K562 (cell line): ENCODE data around the gene AGO1. TPM values are rescaled to one million over a fixed set of nuclear protein-coding genes. Genes with fewer than 3 reads are reported as not detected.

Experiments
- BRF1 ChIP-seq: IDR thresholded peaks from 3 replicates; pipeline ENCODE4 v1.6.1; 2011; ENCODE audit warnings: borderline replicate concordance, mild to moderate bottlenecking; ENCODE audit not compliant: insufficient read length; ENCODE audit errors: extremely low read depth
- CHD7 ChIP-seq: fragments of 200-600 bp; sonication (generic); IDR thresholded peaks from one replicate; pipeline ENCODE4 v1.6.1; 2012; ENCODE audit warnings: mild to moderate bottlenecking, low read depth, low read length, inconsistent platforms
- ETV6 ChIP-seq, 3 experiments: fragments of 150-350 bp in 1 of 3; sonication (generic) in 1 of 3; formaldehyde crosslinking in 1 of 3; IDR thresholded peaks; 2 replicates each; pipeline versions ENCODE4 v1.6.1 to v1.8.0; 2014 to 2022; ENCODE audit warnings: borderline replicate concordance in 2 of 3, low read depth in 2 of 3, antibody characterized with exemption in 1 of 3, low read length in 1 of 3, mild to moderate bottlenecking in 1 of 3, missing genetic modification reagents in 1 of 3
- EWSR1 ChIP-seq: fragments of 450-650 bp; IDR thresholded peaks from 2 replicates; pipeline ENCODE4 v1.6.1; 2018; ENCODE audit warnings: borderline replicate concordance, mild to moderate bottlenecking, low read depth, moderate library complexity; ENCODE audit not compliant: partially characterized antibody
- FOXA3 ChIP-seq, 2 experiments: fragments of 450-650 bp in 1 of 2; sonication (generic) in 1 of 2; formaldehyde crosslinking; IDR thresholded peaks in 1 of 2; conservative IDR thresholded peaks in 1 of 2; 2 replicates each; pipeline versions ENCODE4 v1.4.0 to v1.8.0; 2020 to 2022; ENCODE audit warnings: mild to moderate bottlenecking in 2 of 2, missing genetic modification reagents in 1 of 2
- MAX ChIP-seq: sonication (generic); formaldehyde crosslinking; IDR thresholded peaks from 2 replicates; pipeline ENCODE4 v1.9.0; 2022; ENCODE audit warnings: mild to moderate bottlenecking, missing genetic modification reagents
- MYC ChIP-seq, 2 experiments: fragments of 250-450 bp in 1 of 2; sonication (Bioruptor Pico) in 1 of 2; IDR thresholded peaks; 2 replicates each; pipeline versions ENCODE4 v1.5.1 to v1.6.1; 2012 to 2021; ENCODE audit warnings: low read depth in 2 of 2, borderline replicate concordance in 1 of 2, improper control_type of control experiment in 1 of 2, low read length in 1 of 2, mild to moderate bottlenecking in 1 of 2, moderate library complexity in 1 of 2
- NONO ChIP-seq, 2 experiments: fragments of 200-400 bp in 1 of 2; fragments of 450-650 bp in 1 of 2; formaldehyde crosslinking in 1 of 2; IDR thresholded peaks; 2 replicates each; pipeline ENCODE4 v1.6.1; 2017; ENCODE audit warnings: low read depth in 2 of 2, mild to moderate bottlenecking in 2 of 2, moderate library complexity in 2 of 2, low read length in 1 of 2
- PKNOX1 ChIP-seq: fragments of 450-650 bp; IDR thresholded peaks from 2 replicates; pipeline ENCODE4 v1.6.1; 2016
- ZBTB17 ChIP-seq: fragments of 450-650 bp; formaldehyde crosslinking; IDR thresholded peaks from 2 replicates; pipeline ENCODE4 v1.4.0; 2020; ENCODE audit warnings: mild to moderate bottlenecking
- ZNF146 ChIP-seq: IDR thresholded peaks from one replicate; pipeline ENCODE4 v1.6.1; 2018; ENCODE audit warnings: missing compliant biosample characterization; ENCODE audit not compliant: unreplicated experiment
- ZNF644 ChIP-seq: fragments of 200-800 bp; sonication (Bioruptor generic); IDR thresholded peaks from 2 replicates; pipeline ENCODE4 v1.6.1; 2016; ENCODE audit warnings: low read depth, missing genetic modification characterization, missing compliant biosample characterization
- ZNF699 ChIP-seq: fragments of 250-450 bp; sonication (Bioruptor Pico); IDR thresholded peaks from 2 replicates; pipeline ENCODE4 v1.8.0; 2021; ENCODE audit warnings: mild to moderate bottlenecking, moderate library complexity; ENCODE audit not compliant: insufficient replicate concordance
- ZNF717 ChIP-seq: fragments of 250-450 bp; sonication (Bioruptor Pico); IDR thresholded peaks from 2 replicates; pipeline ENCODE4 v1.5.0; 2021
- polyA plus RNA-seq, 8 experiments: library from polyadenylated mRNA; depleted of rRNA in 4 of 8; stranded (reverse) in 5 of 8; unstranded in 3 of 8; fragments of >200 nt; fragmentation: Nextera tagmentation in 2 of 8; fragmentation: Illumina TruSeq in 1 of 8; extraction: Ambion mirVana in 2 of 8; extraction: Trizol in 1 of 8; gene quantifications; 2 replicates each; pipeline versions ENCODE4 v1.2.1 to v1.2.3, GENCODE V29; 2011 to 2014; ENCODE audit warnings: inconsistent platforms in 1 of 8, missing spikeins in 1 of 8
- total RNA-seq, 7 experiments: library from RNA; depleted of rRNA in 6 of 7; stranded (reverse); fragments of >200 nt in 6 of 7; fragmentation: Illumina TruSeq in 2 of 7; extraction: Trizol in 2 of 7; gene quantifications; 2 replicates each; pipeline versions ENCODE4 v1.2.1 to v1.2.3, GENCODE V29; 2011 to 2021; ENCODE audit warnings: low replicate concordance in 1 of 7

Gene AGO1
- total and polyA plus RNA-seq, 9 of the 15 experiments (the other 6 are each of a cell fraction or from before 2014, with no cell fraction given): 7.3 to 64.2 (median 26.0) TPM

- TF ChIP-seq CHD7 (no peak), ZBTB17 (CRISPR knock-in tag) (no peak), MAX (CRISPR knock-in tag) (no peak), NONO (IDR thresholded peaks at IDR 0.05; ENCODE audit: low read depth in 2 of 2, low read length in 1 of 2) (no peak), BRF1 (no peak), ETV6 (IDR thresholded peaks at IDR 0.05; ENCODE audit: borderline replicate concordance in 1 of 2, low read depth in 2 of 2, low read length in 1 of 2) (no peak), ETV6 (CRISPR knock-in tag; IDR thresholded peaks at IDR 0.05; ENCODE audit: borderline replicate concordance) (no peak), ZNF146 (CRISPR knock-in tag) (no peak), ZNF644 (tag) (no peak; the same call in 1 of the 2 replicates), ZNF717 (no peak), PKNOX1 (peak; percentile 94), MYC (IDR thresholded peaks at IDR 0.05; ENCODE audit: low read depth, low read length) (no peak), MYC (CRISPR knock-in tag; IDR thresholded peaks at IDR 0.05; ENCODE audit: borderline replicate concordance, low read depth) (no peak), ZNF699 (CRISPR knock-in tag) (no peak), FOXA3 (CRISPR knock-in tag; conservative IDR thresholded peaks at IDR 0.05 in 1 of 2, IDR thresholded peaks at IDR 0.05 in 1 of 2) (peak; percentile 97 to 98), EWSR1 (no peak)
Measured at GRCh38 chr1:35881850-35882273, 1.1 kb upstream of the AGO1 start (continued).
